SU-DHL-6 (cell line): ENCODE measurements around the gene OSTM1.

Source experiments
- H2AFZ ChIP-seq: fragments of 200-600 bp; sonication (generic); 2 replicates; pipeline ENCODE4 v1.6.1; 2014; ENCODE audit warnings: low read depth, mild to moderate bottlenecking, moderate library complexity, mixed read lengths, antibody characterized with exemption, low read length; ENCODE audit not compliant: severe bottlenecking
- H3F3A ChIP-seq: fragments of 200-600 bp; shearing (Covaris generic); 2 replicates; pipeline ENCODE4 v1.6.0; 2016; ENCODE audit warnings: antibody characterized with exemption, mild to moderate bottlenecking; ENCODE audit not compliant: insufficient read depth
- H3K27ac ChIP-seq: fragments of 200-600 bp; sonication (generic); 2 replicates; pipeline ENCODE4 v1.5.1; 2016; ENCODE audit warnings: low read depth, mild to moderate bottlenecking, low read length, moderate library complexity, mixed read lengths
- H3K27me3 ChIP-seq: fragments of 200-600 bp; sonication (generic), shearing (Covaris generic); 2 replicates; pipeline ENCODE4 v1.6.0; 2014; ENCODE audit warnings: mild to moderate bottlenecking, low read length
- H3K36me3 ChIP-seq: fragments of 200-600 bp; sonication (generic); 2 replicates; pipeline ENCODE4 v1.6.1; 2014; ENCODE audit warnings: mild to moderate bottlenecking, low read length, mixed read lengths
- H3K4me2 ChIP-seq: fragments of 300-600, 200-600 bp; shearing (Covaris generic), sonication (generic); 2 replicates; pipeline ENCODE4 v1.6.0; 2014; ENCODE audit warnings: low read length, low read depth, mild to moderate bottlenecking; ENCODE audit not compliant: poor library complexity, severe bottlenecking
- H3K4me3 ChIP-seq: fragments of 200-600 bp; sonication (generic); 2 replicates; pipeline ENCODE4 v1.5.1; 2014; ENCODE audit warnings: antibody characterized with exemption, low read length, mild to moderate bottlenecking, mixed read lengths; ENCODE audit not compliant: insufficient read depth, poor library complexity, severe bottlenecking
- H3K79me2 ChIP-seq: fragments of 200-600 bp; sonication (generic); 2 replicates; pipeline ENCODE4 v1.6.1; 2014; ENCODE audit warnings: mild to moderate bottlenecking, low read length, moderate library complexity; ENCODE audit not compliant: insufficient read depth
- H3K9ac ChIP-seq: fragments of 200-600 bp; sonication (generic); 2 replicates; pipeline ENCODE4 v1.7.0; 2014; ENCODE audit warnings: mild to moderate bottlenecking, low read length
- H3K9me2 ChIP-seq: fragments of 200-600 bp; sonication (generic); replicated peaks from 2 replicates; pipeline ENCODE4 v1.6.1; 2014; ENCODE audit warnings: low read length; ENCODE audit not compliant: insufficient read depth
- H3K9me3 ChIP-seq: fragments of 200-600 bp; sonication (generic); 2 replicates; pipeline ENCODE4 v1.6.1; 2014; ENCODE audit warnings: low read length, mixed read lengths; ENCODE audit not compliant: insufficient read depth
- H4K20me1 ChIP-seq: fragments of 200-600 bp; sonication (generic); 2 replicates; pipeline ENCODE4 v1.6.1; 2014; ENCODE audit warnings: low read depth, mild to moderate bottlenecking, antibody characterized with exemption, low read length, moderate library complexity, mixed read lengths
- CTCF ChIP-seq: fragments of 200-600 bp; sonication (generic); IDR thresholded peaks from one replicate; pipeline ENCODE4 v1.5.1; 2017; ENCODE audit warnings: antibody characterized with exemption, mild to moderate bottlenecking, low read length, moderate library complexity; ENCODE audit not compliant: insufficient read depth, poor library complexity, severe bottlenecking
- EZH2phosphoT487 ChIP-seq: fragments of 200-600 bp; sonication (generic), shearing (Covaris generic); conservative IDR thresholded peaks from 2 replicates; pipeline ENCODE4 v1.6.1; 2018; ENCODE audit warnings: mild to moderate bottlenecking, antibody characterized with exemption, low read length, moderate library complexity, mixed read lengths

The OSTM1 gene

GRCh38 chr6:108113557-108114519, 39.3 kb upstream of the OSTM1 start:
- Histone ChIP-seq H3K27me3 (no peaks in the 10 kb centered on the region), H3K9ac (no peak overlapping the region), H2AFZ (no peak overlapping the region), H4K20me1 (no peaks in the 10 kb centered on the region), H3F3A (no peaks in the 10 kb centered on the region), H3K36me3 (no peaks in the 10 kb centered on the region), H3K9me2 (no peaks in the 10 kb centered on the region), H3K27ac (no peak overlapping the region), H3K79me2 (no peaks in the 10 kb centered on the region), H3K9me3 (no peaks in the 10 kb centered on the region), H3K4me2 (peak overlapping the region; percentile 5), H3K4me3 (no peak overlapping the region)
- TF ChIP-seq CTCF (peak; percentile 41), EZH2phosphoT487 (no peak)

GRCh38 chr6:108108374-108108773, 33.8 kb upstream of the OSTM1 start:
- no peak overlapping the region for H3K4me3 ChIP-seq
- no peaks in the 10 kb centered on the region for H3K79me2 ChIP-seq
- no peak overlapping the region for H3K9ac ChIP-seq
- no peaks in the 10 kb centered on the region for H3K36me3 ChIP-seq
- no peaks in the 10 kb centered on the region for H3K9me2 ChIP-seq
- no peaks in the 10 kb centered on the region for H4K20me1 ChIP-seq
- no peak overlapping the region for H3K4me2 ChIP-seq
- H3K27ac ChIP-seq = no peak overlapping the region
- TF ChIP-seq CTCF = no peak
- no peak for TF ChIP-seq EZH2phosphoT487
- no peak overlapping the region for H2AFZ ChIP-seq
- H3F3A ChIP-seq = no peaks in the 10 kb centered on the region
- H3K9me3 ChIP-seq = no peaks in the 10 kb centered on the region
- no peaks in the 10 kb centered on the region for H3K27me3 ChIP-seq

- Histone ChIP-seq H3K4me3 (no peak overlapping the region), H3F3A (no peaks in the 10 kb centered on the region), H3K9me2 (no peaks in the 10 kb centered on the region), H4K20me1 (no peaks in the 10 kb centered on the region), H3K79me2 (no peaks in the 10 kb centered on the region), H3K9ac (no peak overlapping the region), H2AFZ (no peak overlapping the region), H3K9me3 (no peaks in the 10 kb centered on the region), H3K27ac (no peak overlapping the region), H3K36me3 (no peaks in the 10 kb centered on the region), H3K4me2 (no peak overlapping the region), H3K27me3 (no peaks in the 10 kb centered on the region)
- TF ChIP-seq CTCF = no peak
- no peak for TF ChIP-seq EZH2phosphoT487
Measured at GRCh38 chr6:108107102-108107501, 32.6 kb upstream of the OSTM1 start.
